Neural cell (in vitro differentiated cells): ENCODE measurements around the gene RAET1G.

Source experiments
- EP300 ChIP-seq: fragments of 450-650 bp; conservative IDR thresholded peaks from 2 replicates; pipeline ENCODE4 v1.6.1; 2014; ENCODE audit warnings: antibody characterized with exemption, mild to moderate bottlenecking, moderate library complexity; ENCODE audit not compliant: poor library complexity, severe bottlenecking
- EZH2 ChIP-seq: fragments of 200-600, 300-800 bp; shearing (Covaris generic), sonication (generic); IDR thresholded peaks from 2 replicates; pipeline ENCODE4 v1.6.1; 2014; ENCODE audit warnings: antibody characterized with exemption, low read length, borderline replicate concordance, mild to moderate bottlenecking; ENCODE audit not compliant: insufficient read depth, poor library complexity, severe bottlenecking
- POLR2AphosphoS5 ChIP-seq: IDR thresholded peaks from 2 replicates; pipeline ENCODE4 v1.6.1; 2012
- REST ChIP-seq: IDR thresholded peaks from 2 replicates; pipeline ENCODE4 v1.6.1; 2012; ENCODE audit warnings: borderline replicate concordance
- SMC3 ChIP-seq: fragments of 450-650 bp; conservative IDR thresholded peaks from 2 replicates; pipeline ENCODE4 v1.6.1; 2014; ENCODE audit warnings: antibody characterized with exemption, mild to moderate bottlenecking, moderate library complexity; ENCODE audit not compliant: poor library complexity
- TAF1 ChIP-seq: IDR thresholded peaks from 2 replicates; pipeline ENCODE4 v1.6.1; 2012; ENCODE audit warnings: low read depth
- TF ChIP-seq, protein P1 (sequence below): fragments of 450-650 bp; IDR thresholded peaks from 2 replicates; pipeline ENCODE4 v1.5.1; 2014; ENCODE audit warnings: antibody characterized with exemption, mild to moderate bottlenecking, moderate library complexity; ENCODE audit not compliant: poor library complexity, severe bottlenecking

DNA sequence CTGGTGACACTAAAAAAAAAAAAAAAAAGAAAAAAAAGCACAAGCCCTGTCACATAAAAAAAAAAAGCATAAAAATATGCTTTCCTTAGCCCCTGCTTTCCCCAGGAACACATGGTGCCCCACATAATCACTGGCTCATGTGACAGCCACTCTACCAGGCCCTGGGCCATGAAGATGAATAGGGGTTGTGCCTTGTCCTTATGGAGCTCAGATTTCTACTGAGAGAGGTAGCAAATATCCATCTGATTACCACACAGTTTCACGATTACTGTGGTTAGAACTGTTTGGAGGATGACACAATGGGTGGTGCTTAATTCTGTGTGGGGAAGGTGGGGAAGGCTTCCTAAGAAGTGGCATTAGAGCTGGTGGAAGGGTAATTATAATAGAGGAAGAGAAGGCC lies 34.3 kb downstream of the RAET1G start:
- no peak for TF ChIP-seq POLR2AphosphoS5
- TF ChIP-seq, protein P1, sequence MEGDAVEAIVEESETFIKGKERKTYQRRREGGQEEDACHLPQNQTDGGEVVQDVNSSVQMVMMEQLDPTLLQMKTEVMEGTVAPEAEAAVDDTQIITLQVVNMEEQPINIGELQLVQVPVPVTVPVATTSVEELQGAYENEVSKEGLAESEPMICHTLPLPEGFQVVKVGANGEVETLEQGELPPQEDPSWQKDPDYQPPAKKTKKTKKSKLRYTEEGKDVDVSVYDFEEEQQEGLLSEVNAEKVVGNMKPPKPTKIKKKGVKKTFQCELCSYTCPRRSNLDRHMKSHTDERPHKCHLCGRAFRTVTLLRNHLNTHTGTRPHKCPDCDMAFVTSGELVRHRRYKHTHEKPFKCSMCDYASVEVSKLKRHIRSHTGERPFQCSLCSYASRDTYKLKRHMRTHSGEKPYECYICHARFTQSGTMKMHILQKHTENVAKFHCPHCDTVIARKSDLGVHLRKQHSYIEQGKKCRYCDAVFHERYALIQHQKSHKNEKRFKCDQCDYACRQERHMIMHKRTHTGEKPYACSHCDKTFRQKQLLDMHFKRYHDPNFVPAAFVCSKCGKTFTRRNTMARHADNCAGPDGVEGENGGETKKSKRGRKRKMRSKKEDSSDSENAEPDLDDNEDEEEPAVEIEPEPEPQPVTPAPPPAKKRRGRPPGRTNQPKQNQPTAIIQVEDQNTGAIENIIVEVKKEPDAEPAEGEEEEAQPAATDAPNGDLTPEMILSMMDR: no peak
- TF ChIP-seq SMC3: no peak
- no peak for TF ChIP-seq EP300
- TF ChIP-seq EZH2: no peak
- TF ChIP-seq REST: no peak
- no peak for TF ChIP-seq TAF1
